Loucy (cell line): ENCODE measurements around the gene FKBP14.
"Not testable (repeated sequence)": the region's sequence is repeated elsewhere in the genome, so short reads cannot be mapped to it uniquely, and the experiment has no call there.

Experiments used
- CTCF ChIP-seq: fragments of 200-600 bp; sonication (generic); conservative IDR thresholded peaks from 2 replicates; pipeline ENCODE4 v1.5.1; 2014; ENCODE audit warnings: mild to moderate bottlenecking, antibody characterized with exemption, low read length
- EZH2phosphoT487 ChIP-seq: fragments of 200-600 bp; IDR thresholded peaks from 2 replicates; pipeline ENCODE4 v1.6.1; 2018; ENCODE audit warnings: antibody characterized with exemption, mild to moderate bottlenecking, moderate library complexity, borderline replicate concordance

GRCh38 chr7:29961611-29962010, 64.9 kb downstream of the FKBP14 start:
- not testable (repeated sequence) for TF ChIP-seq CTCF, EZH2phosphoT487
